ENCODE measurements around the gene TRIM71.
"Not testable (repeated sequence)": the region's sequence is repeated elsewhere in the genome, so short reads cannot be mapped to it uniquely, and the experiment has no call there.

Gene TRIM71

DNA sequence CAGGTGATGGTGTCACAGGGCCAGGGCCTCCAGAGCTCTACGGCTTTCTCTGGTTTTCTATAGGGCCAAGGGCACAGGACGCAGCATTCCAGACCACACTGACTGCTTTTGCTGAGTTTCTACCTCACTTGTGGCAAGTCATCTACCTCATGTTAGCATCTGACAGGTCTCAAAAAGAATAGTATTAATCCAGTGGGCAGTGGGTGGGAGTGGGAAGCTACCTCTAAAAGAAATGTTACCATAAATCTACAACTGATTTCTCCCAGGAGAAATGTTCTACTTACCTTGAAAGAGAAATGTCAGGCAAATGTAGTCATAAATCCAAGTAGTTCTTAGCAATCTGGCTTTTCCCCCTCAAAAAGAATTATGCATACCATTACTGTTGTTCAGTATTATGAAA, 77.9 kb downstream of the TRIM71 start:
- DNase-seq, result no peak

GRCh38 chr3:32896143-32896542, 78.3 kb downstream of the TRIM71 start:
- DNase-seq, result no peak

DNA sequence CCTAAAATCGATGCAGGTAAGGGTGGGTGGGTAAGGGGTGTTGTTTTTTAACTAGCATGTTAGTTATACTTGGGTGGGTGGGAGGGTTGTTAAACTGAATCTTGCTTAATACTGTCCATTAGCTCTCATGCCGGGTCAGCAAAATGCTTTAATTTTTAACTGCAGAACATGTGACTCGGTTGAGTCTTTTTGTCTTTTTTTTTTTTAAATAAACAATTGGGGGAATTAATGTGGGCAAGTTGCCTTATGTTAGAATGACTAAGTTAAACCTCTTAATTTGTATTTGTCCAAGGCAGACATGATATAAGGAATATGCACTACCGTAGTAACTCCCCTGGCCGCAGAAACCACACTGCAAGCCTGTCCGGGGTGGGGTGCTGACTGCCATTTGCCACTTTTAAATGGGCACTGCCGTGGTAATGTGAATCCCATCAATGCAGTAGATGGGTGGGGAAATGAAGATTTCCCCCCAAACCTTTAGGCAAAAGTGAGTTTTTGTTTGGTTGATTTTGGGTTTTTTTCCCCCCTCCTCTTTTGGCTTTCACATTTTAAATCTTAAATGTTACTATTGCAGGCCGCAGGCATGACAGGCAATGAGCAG, 79.3 kb downstream of the TRIM71 start:
- no peak for DNase-seq

DNA sequence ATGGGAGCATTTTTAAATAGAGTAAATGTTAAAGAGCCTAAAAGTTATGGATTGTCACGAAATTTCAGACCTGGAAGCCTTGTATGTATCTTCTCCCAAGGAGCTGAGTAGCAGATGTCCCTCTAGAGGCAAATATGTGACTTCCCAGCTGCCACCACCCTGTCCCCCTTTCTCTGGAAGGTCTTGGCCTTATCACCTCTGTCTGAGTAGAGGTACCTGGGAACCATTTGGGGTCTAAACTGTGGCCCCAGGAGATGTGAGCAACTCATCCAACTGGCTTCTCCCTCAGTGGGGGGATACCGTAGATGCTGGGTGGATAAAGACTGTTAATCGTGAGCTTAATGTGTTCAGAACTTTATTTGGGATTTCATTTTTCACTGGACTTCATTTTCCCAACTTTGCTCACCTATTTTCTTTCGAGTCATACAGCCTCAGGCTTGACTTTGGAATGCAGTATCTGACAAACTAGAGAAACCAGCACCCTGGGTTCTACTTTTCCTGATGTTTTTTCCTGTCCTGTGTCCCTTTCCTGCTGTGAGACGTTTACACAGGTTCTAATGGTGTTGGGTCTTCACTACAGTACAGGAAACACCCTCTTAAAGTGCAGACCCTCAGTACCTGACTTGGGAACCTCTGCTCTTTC, 80.3 kb downstream of the TRIM71 start:
- no peak for DNase-seq

- DNase-seq, result no peak
These were observed 81.5 kb downstream of the TRIM71 start for GRCh38 chr3:32899265-32899664.

DNA sequence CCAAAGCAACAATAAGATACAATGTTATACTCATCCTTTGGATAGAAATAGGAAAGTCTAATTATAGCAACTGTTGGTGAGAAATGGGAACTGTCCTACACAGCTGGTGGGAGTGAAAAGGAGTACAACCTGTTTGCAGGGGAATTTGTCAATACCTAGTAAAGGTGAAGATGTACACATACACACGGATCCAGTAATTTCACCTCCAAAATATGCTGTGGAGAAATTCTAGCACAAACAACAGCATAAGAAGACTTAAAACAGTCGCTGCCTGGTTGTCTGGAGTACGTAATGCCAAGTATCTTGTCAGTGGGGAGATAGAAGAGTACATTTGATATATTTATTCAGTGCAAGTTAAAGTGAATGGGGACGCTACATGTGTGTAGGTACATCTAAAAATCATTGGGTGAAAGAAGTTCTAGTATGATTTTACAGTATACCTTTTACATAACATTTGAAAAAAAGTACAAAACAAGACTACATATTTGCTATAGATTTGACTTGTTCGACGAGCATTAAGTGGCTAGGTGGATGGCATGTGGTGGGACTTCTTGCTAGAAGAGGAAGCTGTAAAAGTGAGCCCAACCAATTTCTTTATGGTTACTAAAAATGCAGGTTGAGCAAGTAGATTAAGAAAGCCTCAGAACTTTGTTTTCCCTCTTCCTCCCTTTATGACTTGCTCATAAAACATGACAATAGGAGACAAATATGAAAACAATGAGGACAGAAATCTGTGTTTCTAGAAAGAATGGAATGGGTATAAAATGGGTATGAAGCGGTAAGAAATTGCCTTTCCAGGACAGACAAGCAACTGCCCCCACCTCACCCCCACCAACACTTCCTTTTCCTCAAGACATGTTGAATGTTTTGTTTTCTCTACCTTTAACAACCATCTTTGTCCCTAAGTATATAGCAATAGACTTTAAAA, 83.5 kb downstream of the TRIM71 start:
- no peak for DNase-seq

GRCh38 chr3:32902887-32903371, 85.1 kb downstream of the TRIM71 start:
- DNase-seq, result not testable (repeated sequence)

DNA sequence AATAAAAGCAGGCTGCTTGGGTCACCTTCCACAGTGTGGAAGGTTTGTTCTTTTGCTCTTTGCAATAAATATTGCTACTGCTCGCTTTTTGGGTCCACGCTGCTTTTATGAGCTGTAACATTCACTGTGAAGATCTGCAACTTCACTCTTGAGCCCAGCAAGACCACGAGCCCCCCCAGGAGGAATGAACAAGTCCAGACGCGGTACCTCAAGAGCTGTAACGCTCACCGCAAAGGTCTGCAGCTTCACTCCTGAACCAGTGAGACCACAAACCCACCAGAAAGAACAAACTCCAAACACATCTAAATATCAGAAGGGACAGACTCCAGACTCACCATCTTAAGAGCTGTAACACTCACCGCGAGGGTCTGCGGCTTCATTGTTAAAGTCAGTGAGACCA, 86.2 kb downstream of the TRIM71 start:
- DNase-seq, result no peak

GRCh38 chr3:32909999-32910398, 92.2 kb downstream of the TRIM71 start:
- DNase-seq, result no peak

GRCh38 chr3:32910954-32911353, 93.2 kb downstream of the TRIM71 start:
- no peak for DNase-seq

- DNase-seq, result no peak
These were observed 94.2 kb downstream of the TRIM71 start for GRCh38 chr3:32912046-32912445.

DNA sequence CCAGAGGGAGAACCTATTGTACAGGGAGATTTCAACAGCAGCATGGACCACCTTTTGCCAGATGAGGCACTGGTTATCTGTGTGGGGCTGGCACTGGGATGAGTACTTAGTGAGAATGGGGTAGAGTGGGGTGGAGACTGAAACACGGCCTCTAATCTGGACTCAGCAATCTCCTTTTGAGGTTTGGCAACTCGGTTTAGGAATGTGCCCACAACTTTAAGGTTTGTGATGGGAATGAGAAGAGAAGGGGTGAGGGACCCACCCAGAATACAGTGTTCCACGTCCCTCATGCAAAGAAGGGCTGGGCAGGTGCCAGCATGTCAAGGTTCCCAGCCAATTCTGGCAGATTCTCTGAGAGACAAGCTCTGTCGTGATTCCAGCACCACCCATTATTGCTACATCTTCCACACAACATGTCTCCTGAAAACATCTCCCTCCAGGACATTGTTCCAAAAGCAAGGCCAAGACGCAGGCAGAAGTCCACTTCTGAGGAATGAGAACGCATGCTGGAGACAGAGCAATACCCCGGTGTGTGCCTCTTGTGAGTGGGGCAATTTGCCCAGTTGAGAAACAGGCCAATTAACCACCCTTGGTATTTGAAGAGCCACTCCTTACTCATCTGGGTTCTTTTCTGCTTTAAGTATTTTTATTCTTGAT, 96.1 kb downstream of the TRIM71 start:
- DNase-seq, result no peak

GRCh38 chr3:32919920-32920319, 102.1 kb downstream of the TRIM71 start:
- no peak for DNase-seq

DNA sequence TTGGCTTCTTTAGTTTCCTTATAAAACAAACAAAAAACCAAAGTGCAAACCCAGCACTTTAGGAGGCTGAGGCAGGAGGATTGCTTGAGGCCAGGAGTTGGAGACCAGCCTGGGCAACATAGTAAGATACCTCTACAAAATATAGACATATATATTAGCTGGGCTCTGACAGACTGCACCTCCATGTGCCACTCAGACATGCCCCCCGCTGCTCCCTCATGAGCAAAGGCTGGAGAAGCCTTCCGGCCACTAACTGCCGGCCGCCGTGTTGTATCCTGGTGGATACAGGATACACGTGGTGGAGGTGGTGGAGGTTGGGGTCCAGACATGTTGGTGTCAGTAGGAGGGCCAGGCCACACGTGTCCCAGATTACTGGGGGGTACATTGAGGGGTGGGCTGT, 104.3 kb downstream of the TRIM71 start:
- DNase-seq, result no peak

GRCh38 chr3:32930161-32930560, 112.4 kb downstream of the TRIM71 start:
- no peak for DNase-seq

DNA sequence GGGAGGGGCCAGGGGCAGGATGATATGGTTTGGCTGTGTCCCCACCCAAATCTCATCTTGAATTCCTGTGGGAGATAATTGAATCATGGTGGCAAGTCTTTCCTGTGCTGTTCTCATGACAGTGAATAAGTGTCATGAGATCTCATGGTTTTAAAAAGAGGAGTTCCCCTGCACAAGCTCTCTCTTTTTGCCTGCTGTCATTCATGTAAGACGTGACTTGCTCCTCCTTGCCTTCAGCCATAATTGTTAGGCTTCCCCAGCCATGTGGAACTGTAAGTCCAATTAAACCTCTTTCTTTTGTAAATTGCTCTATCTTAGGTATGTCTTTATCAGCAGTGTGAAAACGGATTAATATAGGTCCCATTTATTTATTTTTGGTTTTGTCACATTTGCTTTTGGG, 113.5 kb downstream of the TRIM71 start:
- DNase-seq, result not testable (repeated sequence)

- peak; percentile 2 for DNase-seq
These were observed 116.4 kb downstream of the TRIM71 start for GRCh38 chr3:32934150-32934742.

GRCh38 chr3:32937331-32937730, 119.5 kb downstream of the TRIM71 start:
- peak; percentile 11 for DNase-seq

- not testable (repeated sequence) for DNase-seq
These were observed 121.9 kb downstream of the TRIM71 start for GRCh38 chr3:32939531-32940284.

DNA sequence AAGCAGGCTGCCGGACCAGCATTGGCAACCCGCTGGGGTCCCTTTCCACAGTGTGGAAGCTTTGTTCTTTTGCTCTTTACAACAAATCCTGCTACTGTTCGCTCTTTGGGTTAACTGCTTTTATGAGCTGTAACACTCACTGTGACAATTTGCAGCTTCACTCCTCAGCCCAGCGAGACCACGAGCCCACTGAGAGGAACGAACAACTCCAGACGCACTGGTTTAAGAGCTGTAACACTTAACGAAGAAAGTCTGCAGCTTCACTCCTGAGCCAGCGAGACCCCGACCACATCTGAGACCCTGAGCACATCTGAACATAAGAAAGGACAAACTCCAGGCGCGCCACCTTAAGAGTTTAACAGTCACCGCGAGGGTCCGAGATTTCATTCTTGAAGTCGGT, 122.9 kb downstream of the TRIM71 start:
- DNase-seq, result no peak

DNA sequence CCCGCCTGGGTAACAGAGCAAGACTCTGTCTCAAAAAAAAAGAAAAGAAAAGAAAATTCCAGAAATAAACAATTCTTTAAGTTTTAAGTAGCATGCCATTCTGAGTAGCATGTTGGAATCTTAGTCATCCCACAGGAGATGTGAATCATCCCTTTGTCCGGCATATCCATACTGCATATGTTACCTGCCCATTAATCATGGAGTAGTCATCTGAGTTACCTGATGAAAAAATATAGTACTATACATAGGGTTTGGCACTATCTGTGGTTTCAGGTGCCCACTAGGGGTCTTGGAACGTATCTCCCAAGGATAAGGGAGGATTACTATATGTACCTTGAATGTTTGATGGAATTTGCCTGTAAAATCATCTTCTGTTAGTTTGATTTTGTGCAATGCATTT, 127.3 kb downstream of the TRIM71 start:
- no peak for DNase-seq

DNA sequence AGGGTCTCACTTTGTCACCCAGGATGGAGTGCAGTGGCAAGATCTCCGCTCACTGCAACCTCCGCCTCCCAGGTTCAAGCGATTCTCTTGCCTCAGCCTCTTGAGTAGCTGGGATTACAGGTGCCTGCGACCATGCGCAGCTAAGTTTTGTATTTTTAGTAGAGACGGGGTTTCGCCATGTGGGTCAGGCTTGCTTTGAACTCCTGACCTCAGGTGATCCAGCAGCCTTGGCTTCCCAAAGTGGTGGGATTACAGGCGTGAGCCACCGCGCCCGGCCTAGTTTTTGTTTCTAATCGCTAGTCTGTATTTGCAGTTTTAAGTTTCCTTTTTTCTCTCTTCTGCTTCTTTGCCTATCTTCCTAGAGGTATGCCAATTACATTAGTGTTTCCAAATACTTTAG, 127.8 kb downstream of the TRIM71 start:
- DNase-seq, result not testable (repeated sequence)
